ENCODE results near the gene FBXO47. TPM values are rescaled to one million over a fixed set of nuclear protein-coding genes. Genes with fewer than 3 reads are reported as not detected.

Gene FBXO47
- total RNA-seq, result not detected
- not detected for polyA plus RNA-seq
- long read RNA-seq, donor 1, result 0 reads
- long read RNA-seq, donor 2, result 0 reads
- long read RNA-seq, donor 3, result 0 reads
- long read RNA-seq, donor 4, result 0 reads
- long read RNA-seq, donor 5, result 0 reads

- 15 to 18% methylated on average over 21 of the region's 21 CpGs for WGBS, 2 donors
- Histone ChIP-seq H3K27me3 (ENCODE audit: control insufficient read depth in 3 of 3, insufficient read depth in 3 of 3, low read length in 2 of 3) (no peaks in the 10 kb centered on the region), H3K9ac (ENCODE audit: insufficient read depth in 1 of 2, low read length in 2 of 2) (peak within 1 kb of the TSS in 1 of 2 donors; percentile 38), H3K27ac (ENCODE audit: low read depth in 1 of 2, low read length in 1 of 2) (peak within 1 kb of the TSS; percentile 37 to 88), H3K4me1 (ENCODE audit: control insufficient read depth in 5 of 5, insufficient read depth in 5 of 5, low read length in 5 of 5) (peaks cover 0 to 2% (median 0%) of the 10 kb centered on the region in 5 donors), H3K9me3 (ENCODE audit: control insufficient read depth in 4 of 4, insufficient read depth in 3 of 4, low read length in 3 of 4) (no peaks in the 10 kb centered on the region), H3K4me3 (no peak within 1 kb of the TSS), H3K36me3 (ENCODE audit: control insufficient read depth in 4 of 4, insufficient read depth in 4 of 4, low read length in 4 of 4) (no peaks in the 10 kb centered on the region)
- ATAC-seq (ENCODE audit: insufficient read depth, low FRiP score) (peak; percentile 94), DNase-seq (peak; percentile 86 to 89 (median 88))
- TF ChIP-seq CTCF (IDR thresholded peaks at IDR 0.05; ENCODE audit: control extremely low read depth, extremely low read depth), result no peak
Observed at GRCh38 chr17:38967290-38967738, at the start of gene FBXO47. Gene FBXO47 (minus strand): TSS chr17:38967403. CDS start chr17:38963025, 4,378 bp downstream.

- Histone ChIP-seq H3K27ac (ENCODE audit: low read depth in 1 of 2, low read length in 1 of 2) (no peak overlapping the region), H3K36me3 (ENCODE audit: control insufficient read depth in 4 of 4, insufficient read depth in 4 of 4, low read length in 4 of 4) (no peaks in the 10 kb centered on the region), H3K9me3 (ENCODE audit: control insufficient read depth in 4 of 4, insufficient read depth in 3 of 4, low read length in 3 of 4) (no peaks in the 10 kb centered on the region), H3K4me3 (no peak overlapping the region), H3K27me3 (ENCODE audit: control insufficient read depth in 3 of 3, insufficient read depth in 3 of 3, low read length in 2 of 3) (no peaks in the 10 kb centered on the region), H3K9ac (ENCODE audit: insufficient read depth in 1 of 2, low read length in 2 of 2) (no peak overlapping the region), H3K4me1 (ENCODE audit: control insufficient read depth in 5 of 5, insufficient read depth in 5 of 5, low read length in 5 of 5) (no peaks in the 10 kb centered on the region)
- WGBS, 2 donors, result 66 to 72% methylated on average over 9 of the region's 9 CpGs
- DNase-seq (no peak), ATAC-seq (ENCODE audit: insufficient read depth, low FRiP score) (no peak)
- TF ChIP-seq CTCF (IDR thresholded peaks at IDR 0.05; ENCODE audit: control extremely low read depth, extremely low read depth), result no peak
Observed at GRCh38 chr17:39016193-39017153, 49.3 kb upstream of the FBXO47 start.

- Histone ChIP-seq H3K36me3 (ENCODE audit: control insufficient read depth in 4 of 4, insufficient read depth in 4 of 4, low read length in 4 of 4) (no peaks in the 10 kb centered on the region), H3K4me3 (no peak overlapping the region), H3K27me3 (ENCODE audit: control insufficient read depth in 3 of 3, insufficient read depth in 3 of 3, low read length in 2 of 3) (no peaks in the 10 kb centered on the region), H3K27ac (ENCODE audit: low read depth in 1 of 2, low read length in 1 of 2) (no peak overlapping the region), H3K9me3 (ENCODE audit: control insufficient read depth in 4 of 4, insufficient read depth in 3 of 4, low read length in 3 of 4) (no peaks in the 10 kb centered on the region), H3K9ac (ENCODE audit: insufficient read depth in 1 of 2, low read length in 2 of 2) (no peak overlapping the region), H3K4me1 (ENCODE audit: control insufficient read depth in 5 of 5, insufficient read depth in 5 of 5, low read length in 5 of 5) (no peaks in the 10 kb centered on the region)
- DNase-seq, result no peak
- 87 to 89% methylated on average over 11 of the region's 11 CpGs for WGBS, 2 donors
- ATAC-seq (ENCODE audit: insufficient read depth, low FRiP score), result no peak
- no peak for TF ChIP-seq CTCF (IDR thresholded peaks at IDR 0.05; ENCODE audit: control extremely low read depth, extremely low read depth)
Observed at GRCh38 chr17:39015546-39015935, 48.3 kb upstream of the FBXO47 start.
